Skeletal muscle satellite cell (primary cell): ENCODE results near the gene C1orf53.

ENCODE experiments used
- H3K27me3 ChIP-seq: 2 replicates; pipeline ENCODE4 v1.7.0; 2013; ENCODE audit warnings: low read length; ENCODE audit not compliant: control insufficient read depth, insufficient read depth
- H3K36me3 ChIP-seq: 2 replicates; pipeline ENCODE4 v1.7.0; 2013; ENCODE audit warnings: mild to moderate bottlenecking, control low read depth, low read length; ENCODE audit not compliant: insufficient read depth
- H3K4me1 ChIP-seq: 2 replicates; pipeline ENCODE4 v1.7.0; 2013; ENCODE audit warnings: low read length; ENCODE audit not compliant: control insufficient read depth, insufficient read depth
- H3K4me2 ChIP-seq: 2 replicates; pipeline ENCODE4 v1.7.0; 2013; ENCODE audit warnings: mild to moderate bottlenecking, low read length
- H3K4me3 ChIP-seq: 2 replicates; pipeline ENCODE4 v1.7.0; 2013; ENCODE audit warnings: low read length
- H3K9ac ChIP-seq: 2 replicates; pipeline ENCODE4 v1.7.0; 2013; ENCODE audit warnings: mild to moderate bottlenecking, low read depth, low read length, moderate library complexity
- H3K9me3 ChIP-seq: replicated peaks from 2 replicates; pipeline ENCODE4 v1.7.0; 2013; ENCODE audit warnings: mild to moderate bottlenecking, control low read depth, low read length

Gene C1orf53

GRCh38 chr1:197915862-197916499, 13.6 kb downstream of the C1orf53 start:
- Histone ChIP-seq H3K9me3 (no peaks in the 10 kb centered on the region), H3K9ac (no peak overlapping the region), H3K4me3 (peak overlapping the region; percentile 66), H3K36me3 (no peaks in the 10 kb centered on the region), H3K27me3 (peaks cover 99% of the 10 kb centered on the region), H3K4me2 (peak overlapping the region; percentile 76), H3K4me1 (peaks cover 47% of the 10 kb centered on the region)

DNA sequence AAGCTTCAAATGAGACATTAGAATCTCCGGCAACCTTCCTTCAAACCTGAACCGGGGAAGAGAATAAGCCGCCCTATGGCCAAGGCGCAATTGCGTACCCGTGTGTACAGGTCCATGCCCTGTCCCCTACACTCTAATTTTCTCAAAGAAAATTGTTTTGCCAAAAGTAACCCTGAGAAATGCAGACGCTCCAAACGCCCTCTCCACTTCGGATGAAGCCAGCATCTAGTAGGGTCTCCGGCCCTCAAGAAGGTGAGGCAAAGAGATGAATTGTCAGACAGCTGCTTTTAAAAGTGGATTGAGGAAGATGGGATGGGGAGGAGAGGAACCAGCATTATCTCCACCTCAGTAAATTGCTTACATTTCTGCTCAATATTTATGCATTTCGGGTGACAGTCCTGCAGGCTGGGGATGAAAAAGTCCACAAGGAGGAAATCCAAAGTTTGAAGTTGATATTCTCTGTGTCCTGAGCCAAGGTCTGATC, 14.1 kb downstream of the C1orf53 start:
- H3K36me3 ChIP-seq = no peaks in the 10 kb centered on the region
- H3K9me3 ChIP-seq = no peaks in the 10 kb centered on the region
- peaks cover 99% of the 10 kb centered on the region for H3K27me3 ChIP-seq
- peaks cover 41% of the 10 kb centered on the region for H3K4me1 ChIP-seq
- no peak overlapping the region for H3K9ac ChIP-seq
- peak overlapping the region; percentile 66 for H3K4me3 ChIP-seq
- H3K4me2 ChIP-seq = peak overlapping the region; percentile 76

GRCh38 chr1:197917805-197918651, 15.6 kb downstream of the C1orf53 start:
- Histone ChIP-seq H3K4me1 (peaks cover 28% of the 10 kb centered on the region), H3K9ac (no peak overlapping the region), H3K27me3 (peaks cover 99% of the 10 kb centered on the region), H3K4me2 (peak overlapping the region; percentile 76), H3K4me3 (peak overlapping the region; percentile 66), H3K36me3 (no peaks in the 10 kb centered on the region), H3K9me3 (no peaks in the 10 kb centered on the region)

GRCh38 chr1:197918807-197919345, 16.4 kb downstream of the C1orf53 start:
- Histone ChIP-seq H3K36me3 (no peaks in the 10 kb centered on the region), H3K27me3 (peaks cover 90% of the 10 kb centered on the region), H3K4me2 (peak overlapping the region; percentile 40), H3K4me3 (no peak overlapping the region), H3K9ac (no peak overlapping the region), H3K9me3 (no peaks in the 10 kb centered on the region), H3K4me1 (peaks cover 25% of the 10 kb centered on the region)

DNA sequence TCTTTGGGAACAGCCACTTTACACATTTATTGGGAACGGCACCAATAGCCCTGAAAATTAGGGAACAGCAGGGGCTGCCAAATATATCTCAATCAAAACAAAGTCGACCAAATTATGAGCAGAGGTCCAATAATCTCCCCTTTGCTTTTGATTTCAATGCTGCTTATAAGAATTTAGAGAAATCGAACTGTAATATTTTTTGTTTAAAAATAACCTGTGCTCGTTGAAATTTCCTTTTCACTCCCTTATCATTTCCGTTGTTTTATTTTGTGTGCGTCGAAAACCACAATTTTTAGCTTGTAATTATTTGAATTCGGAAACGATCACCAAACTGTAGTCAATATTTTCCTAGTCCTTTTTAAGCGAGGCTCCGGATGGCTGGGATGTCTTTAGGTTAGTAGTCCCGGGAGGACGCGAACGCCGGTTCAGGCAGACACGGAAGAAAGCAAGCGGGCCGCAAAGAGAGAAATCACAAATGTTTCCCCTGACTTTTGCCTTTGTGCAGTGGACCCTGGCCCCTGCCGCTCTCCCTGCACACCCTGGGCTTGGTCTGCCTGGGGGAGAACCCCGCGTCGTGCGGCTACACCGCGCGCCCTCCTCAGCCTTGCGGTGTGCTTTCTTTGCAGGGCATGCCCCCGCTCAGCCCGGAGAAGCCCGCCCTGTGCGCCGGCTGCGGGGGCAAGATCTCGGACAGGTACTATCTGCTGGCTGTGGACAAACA, 17.1 kb downstream of the C1orf53 start:
- no peaks in the 10 kb centered on the region for H3K36me3 ChIP-seq
- peaks cover 25% of the 10 kb centered on the region for H3K4me1 ChIP-seq
- H3K27me3 ChIP-seq = peaks cover 84% of the 10 kb centered on the region
- no peaks in the 10 kb centered on the region for H3K9me3 ChIP-seq
- H3K4me2 ChIP-seq = peak overlapping the region; percentile 40
- H3K4me3 ChIP-seq = no peak overlapping the region
- no peak overlapping the region for H3K9ac ChIP-seq

DNA sequence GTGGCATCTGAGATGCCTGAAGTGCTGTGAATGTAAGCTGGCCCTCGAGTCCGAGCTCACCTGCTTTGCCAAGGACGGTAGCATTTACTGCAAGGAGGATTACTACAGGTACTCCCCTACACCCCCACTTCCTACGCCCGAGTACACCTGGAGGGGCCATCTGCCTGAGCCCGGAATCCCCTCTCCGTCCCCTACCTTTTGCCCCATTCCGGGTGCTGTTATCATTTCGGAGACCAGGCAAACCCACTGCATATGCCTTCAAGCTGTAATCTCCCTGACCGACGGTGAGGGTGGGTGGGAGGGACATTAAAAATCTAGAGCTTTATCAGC, 17.6 kb downstream of the C1orf53 start:
- H3K36me3 ChIP-seq = no peaks in the 10 kb centered on the region
- no peak overlapping the region for H3K4me3 ChIP-seq
- peak overlapping the region; percentile 40 for H3K4me2 ChIP-seq
- H3K27me3 ChIP-seq = peaks cover 79% of the 10 kb centered on the region
- H3K9ac ChIP-seq = no peak overlapping the region
- peaks cover 25% of the 10 kb centered on the region for H3K4me1 ChIP-seq
- no peaks in the 10 kb centered on the region for H3K9me3 ChIP-seq

DNA sequence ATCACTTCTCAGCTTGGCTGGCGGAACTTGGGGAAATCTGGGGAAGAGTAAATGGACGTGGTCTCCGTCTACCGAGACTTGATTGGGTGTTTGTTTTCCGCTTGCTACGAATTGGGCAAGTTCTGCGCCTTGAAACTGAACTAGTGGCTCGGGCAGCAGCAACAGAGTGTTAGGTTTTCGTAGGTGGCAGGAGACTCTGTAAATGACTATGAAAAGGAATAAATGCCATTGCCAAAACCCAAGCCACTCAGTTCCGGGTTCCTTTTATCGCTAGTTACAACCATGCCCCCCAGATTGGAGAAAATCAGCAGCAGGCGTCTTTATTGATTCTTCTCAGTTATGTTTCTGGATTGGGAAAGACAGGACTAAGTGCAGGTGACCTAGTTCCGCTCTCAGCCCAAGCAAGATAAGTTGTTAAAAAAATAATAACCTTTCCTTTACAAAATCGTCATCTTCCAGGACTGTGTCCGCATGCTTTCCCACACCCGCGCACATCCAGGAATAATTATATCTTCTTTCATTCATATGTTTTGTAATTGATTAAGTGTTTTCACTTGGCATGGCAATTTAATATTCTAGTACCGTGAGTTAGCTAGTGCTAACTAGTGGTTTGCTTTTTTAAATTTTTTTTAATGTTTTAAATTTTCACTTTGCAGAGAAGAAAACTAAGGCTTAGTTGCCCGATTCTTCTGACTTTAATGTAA, 18.1 kb downstream of the C1orf53 start:
- Histone ChIP-seq H3K4me2 (no peak overlapping the region), H3K4me1 (peaks cover 25% of the 10 kb centered on the region), H3K4me3 (no peak overlapping the region), H3K9ac (no peak overlapping the region), H3K27me3 (peaks cover 76% of the 10 kb centered on the region), H3K36me3 (no peaks in the 10 kb centered on the region), H3K9me3 (no peaks in the 10 kb centered on the region)

- Histone ChIP-seq H3K4me1 (peaks cover 20% of the 10 kb centered on the region), H3K9me3 (no peaks in the 10 kb centered on the region), H3K36me3 (no peaks in the 10 kb centered on the region), H3K4me2 (no peak overlapping the region), H3K9ac (no peak overlapping the region), H3K4me3 (no peak overlapping the region), H3K27me3 (peaks cover 67% of the 10 kb centered on the region)
Observed at GRCh38 chr1:197921235-197922069, 19.0 kb downstream of the C1orf53 start.

GRCh38 chr1:197922070-197922390, 19.6 kb downstream of the C1orf53 start:
- Histone ChIP-seq H3K4me3 (no peak overlapping the region), H3K9me3 (no peaks in the 10 kb centered on the region), H3K36me3 (no peaks in the 10 kb centered on the region), H3K9ac (no peak overlapping the region), H3K4me1 (peaks cover 15% of the 10 kb centered on the region), H3K27me3 (peaks cover 61% of the 10 kb centered on the region), H3K4me2 (no peak overlapping the region)

- Histone ChIP-seq H3K4me3 (no peak overlapping the region), H3K4me1 (peaks cover 5% of the 10 kb centered on the region), H3K27me3 (peaks cover 60% of the 10 kb centered on the region), H3K9ac (no peak overlapping the region), H3K36me3 (no peaks in the 10 kb centered on the region), H3K9me3 (no peaks in the 10 kb centered on the region), H3K4me2 (no peak overlapping the region)
Observed at GRCh38 chr1:197923038-197923437, 20.6 kb downstream of the C1orf53 start.
